ENCODE data around the gene CATSPERZ. TPM values are rescaled to one million over a fixed set of nuclear protein-coding genes. Genes with fewer than 3 reads are reported as not detected.

The CATSPERZ gene
- total and polyA plus RNA-seq, 2 of the 8 experiments (the other 6 are each of a cell fraction or from before 2014, with no cell fraction given), result 0.77 TPM; not detected in 1

DNA sequence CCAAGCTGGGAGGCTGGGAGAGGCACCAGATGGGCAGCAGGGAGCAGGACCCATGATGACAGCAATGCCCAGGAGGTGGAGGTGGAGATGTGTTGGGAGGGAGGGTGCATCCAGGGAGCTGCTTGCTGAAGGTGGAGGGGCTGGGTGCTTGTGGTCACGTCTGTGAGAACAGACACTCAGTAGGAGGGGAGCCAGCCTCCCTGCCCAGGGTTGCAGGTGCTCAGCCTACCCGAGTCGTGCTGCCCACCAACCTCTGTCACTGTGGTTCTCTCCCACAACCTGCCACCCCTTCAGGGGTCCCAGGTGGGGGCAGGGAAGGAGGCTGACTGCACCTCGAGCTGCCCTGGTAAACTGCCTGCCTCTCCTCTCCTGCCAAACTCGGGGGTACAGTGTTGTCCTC, 23.2 kb downstream of the CATSPERZ start:
- Histone ChIP-seq H3K79me2 (ENCODE audit: control insufficient read depth in 1 of 2, insufficient read depth in 2 of 2, low read length in 2 of 2) (peaks cover 0 to 10% of the 10 kb centered on the region in 2 experiments; a peak in 1 of 4 replicates), H2BK5ac (ENCODE audit: low read depth, low read length) (peak overlapping the region; percentile 80), H3K4me3 (ENCODE audit: extremely low read depth in 1 of 4, insufficient read depth in 2 of 4, low read depth in 3 of 4, low read length in 4 of 4) (no peak overlapping the region), H3K36me3 (ENCODE audit: control insufficient read depth in 2 of 4, insufficient read depth in 4 of 4, low read length in 3 of 4) (peaks cover 0 to 16% (median 3%) of the 10 kb centered on the region in 4 experiments; a peak in 6 of 8 replicates), H3K27me3 (replicated peaks in 1 of 4; ENCODE audit: control insufficient read depth in 3 of 4, extremely low read depth in 1 of 4, insufficient read depth in 3 of 4, low read length in 3 of 4) (no peaks in the 10 kb centered on the region), H4K91ac (replicated peaks; ENCODE audit: insufficient read length, low read length) (peak overlapping the region; percentile 61), H4K8ac (ENCODE audit: extremely low read depth, insufficient read depth, low read length) (peak overlapping the region; percentile 35; the same call in 1 of the 2 replicates), H2BK120ac (replicated peaks; ENCODE audit: low read depth, low read length) (no peak overlapping the region), H3K23me2 (ENCODE audit: low read depth, low read length) (peaks cover 3% of the 10 kb centered on the region; the same call in 1 of the 2 replicates), H4K20me1 (replicated peaks in 1 of 2; ENCODE audit: control insufficient read depth in 1 of 2, insufficient read depth in 2 of 2, low read length in 2 of 2) (peaks cover 0 to 3% of the 10 kb centered on the region in 2 experiments), H3K9me3 (ENCODE audit: insufficient read depth in 2 of 2, low read depth in 1 of 2, low read length in 1 of 2) (no peaks in the 10 kb centered on the region), H2BK12ac (ENCODE audit: low read depth, low read length) (peak overlapping the region; percentile 84), H3K56ac (replicated peaks; ENCODE audit: insufficient read length, low read depth, low read length) (no peak overlapping the region), H4K5ac (ENCODE audit: insufficient read length, low read depth, low read length) (no peak overlapping the region), H3K4me1 (replicated peaks in 1 of 4; ENCODE audit: control insufficient read depth in 3 of 4, insufficient read depth in 4 of 4, low read length in 3 of 4) (peaks cover 1 to 10% (median 5%) of the 10 kb centered on the region in 4 experiments; a peak in 6 of 7 replicates), H3K14ac (ENCODE audit: insufficient read length) (no peak overlapping the region), H3K27ac (ENCODE audit: low read depth, low read length) (no peak overlapping the region), H2AFZ (ENCODE audit: low read length) (no peak overlapping the region), H3K18ac (ENCODE audit: extremely low read depth, low read length) (no peak overlapping the region), H2BK20ac (ENCODE audit: low read length) (no peak overlapping the region), H2AK5ac (ENCODE audit: low read depth, low read length) (0 out of 2 replicates have a peak overlapping the region, but pooled peaks have one; percentile 10), H3K4ac (replicated peaks; ENCODE audit: insufficient read length, low read depth, low read length) (no peak overlapping the region), H3K79me1 (ENCODE audit: low read depth, low read length) (0 out of 2 replicates have a peak, but pooled peaks cover 5% of the 10 kb centered on the region), H3K9ac (replicated peaks in 1 of 4; ENCODE audit: extremely low read depth in 1 of 4, low read depth in 3 of 4, low read length in 3 of 4) (no peak overlapping the region), H2BK15ac (ENCODE audit: low read length) (no peak overlapping the region), H3K4me2 (ENCODE audit: insufficient read depth in 1 of 2, low read depth in 2 of 2, low read length in 2 of 2) (no peak overlapping the region), H3K23ac (ENCODE audit: insufficient read length) (no peak overlapping the region)
- WGBS, 2 experiments (ENCODE audit: extremely low coverage in 1 of 2, insufficient coverage in 1 of 2, insufficient read length in 1 of 2, insufficient replicate concordance in 2 of 2, low coverage in 1 of 2, low lambda C conversion rate in 2 of 2, missing lambda C conversion rate in 1 of 2), result 87% methylated on average over 4 of the region's 5 CpGs; no CpG with 5 or more reads in 1 of the 2 experiments
- TF ChIP-seq MAFK (IDR thresholded peaks at IDR 0.05; ENCODE audit: low read depth, low read length) (no peak), SUZ12 (IDR thresholded peaks at IDR 0.05; ENCODE audit: low read length) (no peak), USF2 (IDR thresholded peaks at IDR 0.05; ENCODE audit: low read length) (no peak), CREB1 (IDR thresholded peaks at IDR 0.05) (no peak), POLR2A (IDR thresholded peaks at IDR 0.05; ENCODE audit: control extremely low read depth in 1 of 2, low read depth in 2 of 2, low read length in 2 of 2) (no peak), ATF3 (IDR thresholded peaks at IDR 0.05; ENCODE audit: insufficient read depth, low read depth, low read length) (no peak), CEBPB (IDR thresholded peaks at IDR 0.05; ENCODE audit: low read depth, low read length) (no peak), TCF12 (IDR thresholded peaks at IDR 0.05; ENCODE audit: low read depth, low read length) (no peak), POU5F1 (IDR thresholded peaks at IDR 0.05; ENCODE audit: low read depth, low read length) (no peak), RAD21 (IDR thresholded peaks at IDR 0.05 in 1 of 2, conservative IDR thresholded peaks at IDR 0.05 in 1 of 2; ENCODE audit: low read depth in 2 of 2, low read length in 2 of 2) (no peak), SIRT6 (IDR thresholded peaks at IDR 0.05; ENCODE audit: low read length) (no peak)
- DNase-seq (ENCODE audit: low read depth in 1 of 2, low spot score in 2 of 2) (no peak), FAIRE-seq (no peak)
- CTCF ChIA-PET (ENCODE audit: partially characterized antibody), result interaction anchor here (1.2 to 37.6 kb wide), 7 partner anchors 9 to 32 kb away, joined by 3 to 614 read pairs (median 20); partner anchors contain the start of genes CATSPERZ, CCDC88B, ESRRA and PRDX5
- POLR2A ChIA-PET (ENCODE audit: partially characterized antibody), result interaction anchor here (0.7 to 2.6 kb wide), 5 partner anchors 9 to 52 kb away, joined by 3 to 12 read pairs (median 4); no protein-coding TSS in a partner anchor
